Measurements from ENCODE around the gene WWP2.

The WWP2 gene

DNA sequence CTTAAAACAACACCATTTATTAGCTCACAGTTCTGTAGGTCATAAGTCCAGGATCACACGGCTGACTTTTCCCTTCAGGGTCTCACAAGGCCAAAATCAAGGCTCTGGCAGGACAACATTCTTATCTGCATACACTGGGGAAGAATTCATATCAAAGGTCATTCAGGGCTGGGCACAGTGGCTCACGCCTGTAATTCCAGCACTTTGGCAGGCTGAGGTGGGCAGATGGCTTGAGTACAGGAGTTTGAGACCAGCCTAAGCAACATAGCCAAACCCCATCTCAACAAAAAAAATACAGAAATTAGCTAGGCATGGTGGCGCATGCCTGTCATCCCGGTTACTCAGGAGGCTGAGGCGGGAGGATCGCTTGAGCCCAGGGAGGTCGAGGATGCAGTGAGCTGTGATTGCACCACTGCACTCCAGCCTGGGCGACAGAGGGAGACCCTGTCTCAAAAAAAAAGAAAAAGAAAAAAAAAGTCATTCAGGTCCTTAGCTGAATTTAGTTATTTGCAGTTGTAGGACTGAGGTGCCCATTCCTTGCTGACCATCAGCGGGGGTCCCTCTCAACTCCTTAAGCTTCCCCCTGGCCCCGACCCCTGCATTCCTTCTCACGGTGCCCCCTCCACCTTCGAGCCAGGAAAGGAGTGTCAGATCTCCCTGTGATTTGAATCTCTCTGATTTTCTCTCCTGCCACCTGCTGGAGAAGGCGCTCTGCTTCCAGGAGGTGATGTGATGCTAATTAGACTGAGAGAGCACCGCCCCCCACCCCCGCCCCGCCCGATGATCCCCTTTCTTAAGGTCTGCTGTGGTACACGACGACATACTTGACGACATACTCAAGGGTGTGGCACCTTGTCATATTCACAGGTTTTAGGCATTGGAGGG, 97.2 kb downstream of the WWP2 start:
- DNase-seq: peak; percentile 47

DNA sequence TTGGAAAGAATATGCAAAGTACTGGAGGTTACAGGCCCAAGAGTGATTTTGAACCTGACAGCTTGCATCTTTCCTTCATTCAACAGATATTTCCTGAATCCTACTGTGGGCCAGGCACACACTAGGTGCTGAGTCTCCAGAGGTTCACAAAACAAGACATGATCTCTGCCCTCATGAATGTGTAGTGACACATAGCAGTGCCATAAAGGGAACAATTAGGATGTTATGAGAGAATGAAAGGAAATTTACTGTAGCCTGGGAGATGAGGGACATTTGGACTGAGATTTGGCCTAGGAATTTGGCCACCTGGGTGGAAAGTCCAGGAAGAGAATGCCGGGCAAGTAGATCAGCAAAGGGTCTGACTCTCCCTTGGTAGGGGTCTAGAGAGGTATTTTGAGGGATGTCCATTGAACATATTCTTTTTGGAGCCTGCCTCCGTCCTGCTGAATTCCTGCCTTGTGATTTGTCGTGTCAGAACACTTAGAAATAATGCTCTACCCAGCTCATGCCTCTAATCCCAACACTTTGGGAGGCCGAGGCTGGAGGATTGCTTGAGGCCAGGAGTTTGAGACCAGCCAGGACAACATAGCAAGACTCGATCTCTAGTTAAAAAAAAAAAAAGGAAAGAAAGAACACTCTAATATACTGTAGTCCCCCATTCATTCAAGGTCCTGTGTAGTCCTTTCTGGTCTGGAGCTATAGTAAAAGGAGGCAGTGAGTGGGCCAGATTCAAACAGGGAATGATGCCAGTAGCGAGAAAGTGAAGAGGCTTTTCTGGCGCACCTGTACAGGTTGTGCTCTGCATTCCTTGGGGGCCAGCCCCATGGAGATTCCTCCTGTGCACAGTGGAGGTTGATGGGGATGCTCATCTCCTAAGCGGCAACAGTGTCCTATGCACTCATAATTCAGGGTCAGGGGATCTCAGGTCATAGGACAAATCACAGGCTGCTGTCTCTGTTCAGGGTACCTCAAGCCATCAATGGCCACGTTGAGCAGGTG, 98.4 kb downstream of the WWP2 start:
- no peak for DNase-seq

GRCh38 chr16:69861292-69862030, 99.3 kb downstream of the WWP2 start:
- DNase-seq: peak; percentile 81

DNA sequence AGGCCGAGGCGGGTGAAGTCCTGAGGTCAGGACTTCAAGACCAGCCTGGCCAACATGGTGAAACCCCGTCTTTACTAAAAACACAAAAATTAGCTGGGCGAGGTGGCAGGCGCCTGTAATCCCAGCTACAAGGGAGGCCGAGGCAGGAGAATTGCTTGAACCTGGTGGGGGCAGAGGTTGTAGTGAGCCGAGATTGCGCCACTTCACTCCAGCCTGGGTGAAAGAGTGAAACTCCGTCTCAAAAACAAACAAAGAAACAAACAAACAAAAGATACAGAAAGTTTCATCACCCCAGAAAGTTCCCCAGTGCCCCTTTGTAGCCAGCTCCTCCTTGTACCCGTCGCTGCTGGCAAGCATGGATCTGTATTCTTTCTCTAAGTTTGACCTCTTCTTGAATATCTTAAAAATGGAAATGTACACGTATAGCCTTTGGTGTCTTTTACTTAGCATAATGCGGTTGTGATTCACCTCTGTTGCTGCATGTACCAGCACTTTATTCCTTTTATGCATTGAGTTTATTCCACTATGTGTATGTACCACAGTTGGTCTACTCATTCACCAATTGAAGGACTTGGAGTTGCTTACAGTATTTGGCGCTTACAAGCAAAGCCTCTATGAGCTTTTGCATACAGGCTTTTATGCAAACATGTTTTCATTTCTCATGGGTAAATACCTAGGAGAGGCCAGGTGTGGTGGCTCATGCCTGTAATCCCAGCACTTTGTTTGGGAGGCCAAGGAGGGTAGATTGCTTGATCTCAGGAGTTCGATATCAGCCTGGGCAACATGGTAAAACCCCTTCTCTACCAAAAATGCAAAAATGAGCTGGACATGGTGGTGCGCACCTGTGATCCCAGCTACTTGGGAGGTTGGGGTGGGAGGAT, 101.5 kb downstream of the WWP2 start:
- DNase-seq: no peak

DNA sequence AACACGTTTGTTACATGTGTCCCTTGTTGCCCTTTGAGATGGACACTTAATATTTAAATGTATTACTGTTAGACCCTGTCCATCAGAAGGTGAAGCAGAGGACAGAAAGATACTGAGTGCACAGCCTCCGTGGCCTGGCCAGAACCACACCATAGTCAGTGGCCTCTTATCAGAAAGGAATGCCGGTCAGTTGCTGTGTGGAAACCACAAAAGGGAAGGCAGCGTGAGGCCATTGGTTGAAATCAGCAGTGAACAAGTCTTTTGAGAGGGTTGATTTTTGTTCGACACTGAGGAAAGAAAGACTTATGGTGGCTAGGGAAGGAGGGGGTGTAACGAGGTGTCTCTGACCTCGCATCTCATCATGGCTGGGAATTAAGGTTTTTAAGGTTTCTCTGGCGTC, 103.6 kb downstream of the WWP2 start:
- no peak for DNase-seq

- peak; percentile 71 for DNase-seq
Observed at GRCh38 chr16:69867784-69868560, 105.8 kb downstream of the WWP2 start.

GRCh38 chr16:69870761-69871160, 108.6 kb downstream of the WWP2 start:
- no peak for DNase-seq

DNA sequence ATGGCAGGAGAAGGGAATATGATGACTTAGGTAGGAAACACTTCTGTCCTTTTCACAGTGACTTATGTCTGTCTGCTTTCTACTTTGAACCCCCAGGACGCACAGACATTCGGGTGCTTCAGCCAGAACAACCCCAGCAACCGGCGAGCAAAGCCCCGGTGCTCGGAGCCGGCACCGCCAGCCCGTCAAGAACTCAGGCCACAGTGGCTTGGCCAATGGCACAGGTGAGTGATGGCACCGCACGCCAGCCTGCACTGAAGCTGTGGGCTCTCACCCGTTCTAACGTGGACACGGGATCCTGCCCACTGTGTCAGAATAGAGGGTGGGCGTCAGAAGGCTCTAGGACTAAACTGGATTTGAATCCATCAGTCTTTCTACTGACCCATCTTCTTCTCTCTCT, 109.6 kb downstream of the WWP2 start:
- DNase-seq: no peak

- DNase-seq: no peak
Observed at GRCh38 chr16:69872888-69873287, 110.8 kb downstream of the WWP2 start.

GRCh38 chr16:69873783-69874182, 111.7 kb downstream of the WWP2 start:
- DNase-seq: no peak

GRCh38 chr16:69874271-69874670, 112.1 kb downstream of the WWP2 start:
- peak; percentile 45 for DNase-seq

GRCh38 chr16:69880640-69881133, 118.6 kb downstream of the WWP2 start:
- no peak for DNase-seq

DNA sequence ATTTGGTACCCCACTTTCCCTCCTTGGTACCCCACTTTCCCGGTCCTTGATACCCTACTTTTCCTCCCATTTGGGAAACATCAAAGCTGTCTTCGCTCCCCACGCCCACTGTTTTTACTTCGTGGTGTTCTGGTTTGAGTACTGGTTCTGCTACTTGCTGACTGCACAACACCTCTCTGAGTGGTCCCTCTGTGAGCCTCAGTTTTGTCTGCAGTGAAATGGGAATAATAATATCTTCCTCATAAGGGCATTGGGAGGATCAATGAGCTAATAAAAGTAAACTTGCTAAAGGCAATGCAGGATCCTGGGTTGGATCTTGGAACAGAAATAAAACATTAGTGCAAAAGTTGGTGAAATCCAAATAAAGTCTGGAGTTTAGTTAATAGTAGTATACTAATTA, 119.0 kb downstream of the WWP2 start:
- no peak for DNase-seq

- DNase-seq: no peak
Observed at GRCh38 chr16:69883744-69884143, 121.6 kb downstream of the WWP2 start.

GRCh38 chr16:69885722-69886121, 123.6 kb downstream of the WWP2 start:
- DNase-seq: no peak

DNA sequence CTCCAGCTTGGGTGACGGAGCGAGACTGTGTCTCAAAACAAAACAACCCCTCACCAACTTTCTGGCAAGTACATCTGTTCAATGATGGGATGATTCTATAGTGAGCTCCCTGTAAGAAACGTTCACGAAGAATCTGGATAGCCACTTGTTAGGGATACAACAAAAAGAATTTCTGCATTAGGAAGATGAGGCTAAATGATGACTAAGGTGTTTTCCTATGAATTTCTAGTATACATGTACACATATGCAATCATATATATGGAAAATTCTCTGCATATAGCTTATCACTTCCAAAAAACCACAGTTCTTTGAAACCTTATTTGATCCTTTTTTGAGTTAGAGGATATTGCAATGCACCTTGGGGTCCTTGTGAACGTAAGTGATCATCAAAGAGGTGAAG, 124.6 kb downstream of the WWP2 start:
- no peak for DNase-seq

DNA sequence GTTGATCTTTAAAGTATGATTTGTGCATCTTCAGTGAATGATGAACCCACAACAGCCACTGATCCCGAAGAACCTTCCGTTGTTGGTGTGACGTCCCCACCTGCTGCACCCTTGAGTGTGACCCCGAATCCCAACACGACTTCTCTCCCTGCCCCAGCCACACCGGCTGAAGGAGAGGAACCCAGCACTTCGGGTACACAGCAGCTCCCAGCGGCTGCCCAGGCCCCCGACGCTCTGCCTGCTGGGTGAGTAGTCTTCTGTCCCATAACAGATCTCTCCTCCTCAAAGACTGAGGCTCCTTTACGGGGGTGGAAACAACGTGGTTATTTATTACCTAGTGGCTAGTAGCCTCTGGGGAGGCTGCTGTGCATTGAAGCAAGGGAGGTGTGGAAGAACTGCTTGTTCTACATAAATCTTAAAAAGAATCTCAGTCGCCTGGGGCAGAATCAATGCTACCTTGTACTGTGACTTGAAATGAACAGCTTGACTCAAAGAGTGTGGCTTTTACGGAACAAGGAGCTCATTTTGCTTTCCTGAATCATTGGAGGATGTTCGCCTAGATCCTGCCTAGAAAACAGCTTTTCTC, 126.0 kb downstream of the WWP2 start:
- DNase-seq: peak; percentile 47

DNA sequence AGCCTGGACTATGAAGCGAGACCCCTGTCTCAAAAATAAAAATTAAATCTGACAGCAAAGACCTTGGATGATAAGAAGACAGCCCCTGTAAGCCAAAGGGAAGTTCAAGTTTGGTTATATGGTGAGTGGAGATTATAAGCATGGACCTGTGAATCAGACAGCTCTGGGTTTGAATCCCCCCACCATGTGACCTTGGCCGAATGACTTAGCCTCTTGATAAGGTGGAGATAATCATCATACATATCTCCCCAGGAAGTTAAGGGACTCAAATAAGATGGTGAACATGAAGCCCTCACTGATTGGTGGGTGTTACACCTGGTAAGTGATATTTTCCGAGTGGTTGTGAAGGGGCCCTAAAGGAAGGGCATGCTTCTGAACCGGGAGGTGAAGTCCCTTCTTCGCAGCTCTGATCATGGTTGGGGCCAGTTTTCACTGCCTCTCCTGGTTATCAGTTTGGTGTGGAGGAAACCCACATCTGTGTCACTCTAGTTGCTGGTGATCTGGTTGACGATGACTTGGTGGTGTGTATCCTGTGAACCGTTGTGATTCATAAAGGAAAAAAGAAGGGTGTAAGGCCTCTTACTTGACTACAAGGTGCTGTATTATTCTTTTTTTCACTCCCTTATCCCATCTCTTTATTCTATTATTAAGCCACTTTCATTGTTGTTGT, 127.3 kb downstream of the WWP2 start:
- no peak for DNase-seq

GRCh38 chr16:69890114-69890891, 128.2 kb downstream of the WWP2 start:
- peak; percentile 89 for DNase-seq

All from left hindlimb (tissue), 1 donor.